ENCODE data around the gene ENTPD3.

Gene ENTPD3, protein sequence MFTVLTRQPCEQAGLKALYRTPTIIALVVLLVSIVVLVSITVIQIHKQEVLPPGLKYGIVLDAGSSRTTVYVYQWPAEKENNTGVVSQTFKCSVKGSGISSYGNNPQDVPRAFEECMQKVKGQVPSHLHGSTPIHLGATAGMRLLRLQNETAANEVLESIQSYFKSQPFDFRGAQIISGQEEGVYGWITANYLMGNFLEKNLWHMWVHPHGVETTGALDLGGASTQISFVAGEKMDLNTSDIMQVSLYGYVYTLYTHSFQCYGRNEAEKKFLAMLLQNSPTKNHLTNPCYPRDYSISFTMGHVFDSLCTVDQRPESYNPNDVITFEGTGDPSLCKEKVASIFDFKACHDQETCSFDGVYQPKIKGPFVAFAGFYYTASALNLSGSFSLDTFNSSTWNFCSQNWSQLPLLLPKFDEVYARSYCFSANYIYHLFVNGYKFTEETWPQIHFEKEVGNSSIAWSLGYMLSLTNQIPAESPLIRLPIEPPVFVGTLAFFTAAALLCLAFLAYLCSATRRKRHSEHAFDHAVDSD

GRCh38 chr3:40387001-40387894 is at the start of gene ENTPD3:
TSS of gene ENTPD3 (plus strand) at chr3:40387184. CDS start at chr3:40388058, 874 bp downstream.
- no peak for DNase-seq

DNA sequence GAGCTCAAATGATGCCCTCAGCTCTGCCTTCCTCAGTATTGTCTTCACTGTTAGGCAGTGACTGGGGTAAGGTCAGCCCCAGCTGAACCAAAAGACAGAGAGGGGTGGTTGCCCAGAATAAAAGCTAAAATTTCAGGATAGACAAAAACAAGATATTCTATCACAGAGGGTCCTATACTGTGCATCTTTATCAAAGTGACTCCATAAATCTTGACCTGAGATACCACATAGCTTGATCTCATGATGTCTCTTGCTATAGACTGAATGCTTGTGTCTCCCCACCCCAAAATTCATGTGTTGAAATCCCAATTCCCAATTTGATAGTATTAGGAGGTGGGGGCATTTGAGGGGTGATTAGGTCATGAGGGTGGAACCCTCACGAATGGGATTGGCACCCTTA is 47.1 kb upstream of the ENTPD3 start:
- no peak for DNase-seq

DNA sequence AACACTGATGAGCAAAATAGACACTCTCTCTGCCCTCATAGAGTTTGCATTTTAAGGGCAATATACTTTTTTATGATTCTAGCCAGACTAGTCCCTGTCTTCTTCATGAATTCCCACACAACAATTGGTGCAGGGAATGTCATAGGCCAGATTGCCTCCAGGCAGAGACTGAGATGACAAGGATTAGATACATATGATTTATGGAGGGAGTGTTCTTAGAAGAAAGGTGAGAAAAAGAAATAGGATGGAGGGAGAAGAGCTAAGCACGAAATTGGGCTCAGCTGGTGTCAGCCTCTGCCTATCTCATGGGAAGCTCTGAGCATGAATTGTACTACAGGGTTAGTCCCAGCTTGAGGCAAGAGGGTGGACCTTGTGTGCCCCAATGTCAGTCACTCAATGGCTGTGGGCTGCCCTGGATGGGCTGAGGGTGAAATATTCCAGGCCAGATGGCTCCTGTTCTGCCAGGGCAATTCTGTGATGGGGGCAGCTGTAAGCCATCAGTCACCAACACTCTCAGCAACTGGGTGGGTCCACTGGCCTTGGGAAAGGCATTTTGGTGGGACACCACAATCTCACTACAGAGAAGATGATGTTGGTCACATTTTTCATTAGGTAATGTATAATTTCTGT is 46.3 kb upstream of the ENTPD3 start:
- no peak for DNase-seq

DNA sequence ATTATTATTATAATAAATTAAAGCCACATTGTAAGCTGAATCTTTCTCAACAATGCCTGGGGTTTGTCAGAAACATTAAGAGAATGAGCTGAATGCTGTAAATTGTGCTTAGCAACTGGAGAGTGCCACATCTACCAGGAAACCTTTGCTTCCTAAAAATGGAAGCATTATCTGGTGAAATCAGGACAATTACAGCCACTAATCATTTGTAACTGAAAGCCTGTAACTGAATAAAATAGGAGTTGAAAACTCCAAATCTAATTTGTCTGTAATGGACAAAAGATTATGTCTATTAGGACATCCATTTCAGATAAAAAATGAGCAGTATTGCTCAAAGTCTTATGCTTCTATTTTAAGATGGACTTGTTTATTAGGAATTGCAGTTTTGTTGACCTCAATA is 45.3 kb upstream of the ENTPD3 start:
- DNase-seq: no peak

GRCh38 chr3:40350529-40350928 is 36.5 kb upstream of the ENTPD3 start:
- DNase-seq: no peak

DNA sequence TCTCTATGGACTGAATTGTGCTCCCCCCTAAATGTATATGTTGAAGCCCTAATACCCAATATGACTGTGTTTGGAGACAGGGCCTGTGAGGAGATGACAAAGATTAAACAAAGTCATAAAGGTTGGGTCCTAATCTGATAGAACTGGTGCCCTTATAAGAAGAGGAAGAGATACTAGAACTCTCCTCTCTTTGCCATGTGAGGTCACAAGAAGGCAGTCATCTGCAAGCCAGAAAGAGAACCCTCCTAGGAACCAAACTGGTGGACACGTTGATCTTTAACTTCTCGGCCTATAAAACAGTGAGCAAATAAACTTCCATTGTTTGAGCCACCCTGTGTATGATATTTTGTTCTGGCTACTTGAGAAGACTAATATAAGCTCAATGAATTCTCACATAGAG is 31.6 kb upstream of the ENTPD3 start:
- DNase-seq: no peak

GRCh38 chr3:40358454-40358853 is 28.5 kb upstream of the ENTPD3 start:
- DNase-seq: no peak

DNA sequence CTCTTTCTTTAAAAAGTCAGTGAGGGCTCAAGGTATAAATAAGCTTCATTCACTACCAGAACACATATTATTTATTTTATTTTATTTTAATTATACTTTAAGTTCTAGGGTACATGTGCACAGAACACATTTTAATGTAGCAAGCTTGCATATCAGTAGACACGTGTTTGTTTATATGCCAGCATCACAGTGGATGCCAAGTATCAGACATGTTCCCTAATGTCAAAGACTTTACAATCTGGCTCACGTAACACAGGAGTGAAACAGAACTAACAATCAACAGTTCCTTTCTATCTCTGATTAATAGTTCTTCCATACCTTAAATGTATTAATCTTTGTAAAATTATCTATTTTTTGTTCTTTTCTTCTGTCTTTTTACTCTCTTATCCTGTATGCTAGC is 23.3 kb upstream of the ENTPD3 start:
- DNase-seq: no peak

DNA sequence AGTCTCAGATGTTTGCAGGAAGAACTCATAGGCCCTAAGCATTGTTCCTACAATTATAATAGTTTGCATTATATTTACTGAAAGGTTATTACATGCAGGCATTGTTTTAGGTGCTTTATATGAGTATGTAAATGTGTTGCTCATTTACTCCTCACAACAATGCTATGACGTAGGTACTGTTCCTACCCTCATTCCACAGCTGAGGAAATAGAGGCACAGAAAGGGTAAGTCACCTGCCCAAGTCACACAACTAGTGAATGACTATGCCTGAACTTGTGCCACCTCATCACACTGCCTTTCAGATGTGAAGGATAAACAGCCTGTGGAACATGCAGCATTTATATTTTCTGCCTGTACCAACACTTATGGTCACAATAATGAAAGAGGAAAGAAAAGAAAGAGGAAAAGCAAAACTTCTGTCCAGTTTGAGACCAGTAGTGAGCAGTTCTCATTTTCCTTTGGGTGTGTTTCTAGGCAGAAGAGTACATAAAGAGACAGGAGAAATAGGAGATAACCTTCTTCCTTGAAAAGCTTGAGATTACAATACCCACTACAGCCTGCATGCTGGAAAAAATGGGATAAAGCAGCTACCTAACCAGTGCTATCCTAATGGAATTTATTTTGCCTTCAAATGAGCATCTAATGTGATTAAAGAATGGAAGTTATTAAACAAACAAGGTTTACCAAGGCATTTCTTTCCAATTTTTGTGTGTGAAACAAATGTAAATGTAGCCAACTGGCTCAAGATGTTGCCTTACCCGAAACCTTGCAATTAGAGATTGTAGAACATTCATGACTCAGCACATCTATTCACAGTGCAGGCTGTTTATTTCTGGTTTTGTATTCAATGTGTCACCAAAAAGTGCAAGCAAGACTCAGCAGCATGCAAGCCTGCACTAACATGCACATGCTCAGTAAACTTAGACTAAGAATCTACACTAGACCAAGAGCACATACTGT is 20.5 kb upstream of the ENTPD3 start:
- no peak for DNase-seq

GRCh38 chr3:40369716-40370115 is 17.3 kb upstream of the ENTPD3 start:
- no peak for DNase-seq

DNA sequence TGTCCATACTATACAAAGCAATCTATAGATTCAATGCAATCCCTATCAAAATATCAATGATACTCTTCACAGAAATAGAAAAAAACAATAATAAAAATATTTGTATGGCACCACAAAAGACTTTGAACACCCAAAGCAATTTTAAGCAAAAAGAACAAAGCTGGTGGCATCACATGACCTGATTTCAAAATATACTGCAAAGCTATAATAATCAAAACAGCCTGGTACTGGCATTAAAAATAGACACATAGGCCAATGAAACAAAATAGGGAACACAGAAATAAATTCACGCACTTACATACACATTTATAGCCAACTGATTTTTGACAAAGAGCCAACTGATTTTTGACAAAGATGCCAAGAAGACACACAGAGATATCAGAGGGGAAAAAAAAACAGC is 9.2 kb upstream of the ENTPD3 start:
- no peak for DNase-seq

- DNase-seq: no peak
These were observed 7.2 kb upstream of the ENTPD3 start for GRCh38 chr3:40379674-40380306.

- no peak for DNase-seq
These were observed 4.9 kb upstream of the ENTPD3 start for GRCh38 chr3:40381904-40382616.

DNA sequence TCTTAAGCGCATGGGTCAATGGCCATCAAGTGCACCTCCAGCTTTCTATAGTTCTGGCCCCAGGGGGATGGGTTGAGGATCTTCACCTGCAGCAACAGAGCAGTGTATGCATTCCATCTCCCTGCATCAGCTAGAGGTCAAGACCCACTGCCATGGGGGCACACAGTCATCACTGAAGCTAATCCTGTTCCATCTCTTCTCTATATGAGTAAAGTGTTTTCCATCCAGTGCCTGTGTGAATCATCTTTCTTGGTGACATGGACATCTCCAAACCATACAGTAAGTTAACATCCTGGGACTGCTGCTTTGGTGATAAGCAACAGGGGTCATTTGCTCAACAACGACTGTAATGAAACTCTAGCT is 4.4 kb upstream of the ENTPD3 start:
- DNase-seq: no peak

DNA sequence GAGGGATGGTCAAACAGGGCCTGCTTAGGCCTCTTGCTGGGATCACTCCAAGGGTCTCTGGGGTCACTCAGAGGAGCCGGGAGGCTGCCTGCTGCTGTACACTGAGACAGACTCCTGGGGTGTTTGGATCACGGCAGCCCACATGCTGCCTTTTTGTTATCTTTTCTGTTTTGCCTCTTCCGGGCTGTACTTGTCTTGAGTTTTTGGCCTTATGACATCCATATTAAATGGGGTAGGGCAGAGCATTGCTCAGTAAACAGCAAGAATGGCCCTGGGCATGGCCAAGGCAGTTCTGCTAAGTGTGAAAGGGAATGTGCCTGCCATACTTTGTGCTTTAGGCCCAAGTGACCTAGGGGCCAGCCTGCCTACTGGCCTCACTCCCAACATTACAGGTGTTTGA is 771 bp upstream of the ENTPD3 start:
- DNase-seq: no peak

DNA sequence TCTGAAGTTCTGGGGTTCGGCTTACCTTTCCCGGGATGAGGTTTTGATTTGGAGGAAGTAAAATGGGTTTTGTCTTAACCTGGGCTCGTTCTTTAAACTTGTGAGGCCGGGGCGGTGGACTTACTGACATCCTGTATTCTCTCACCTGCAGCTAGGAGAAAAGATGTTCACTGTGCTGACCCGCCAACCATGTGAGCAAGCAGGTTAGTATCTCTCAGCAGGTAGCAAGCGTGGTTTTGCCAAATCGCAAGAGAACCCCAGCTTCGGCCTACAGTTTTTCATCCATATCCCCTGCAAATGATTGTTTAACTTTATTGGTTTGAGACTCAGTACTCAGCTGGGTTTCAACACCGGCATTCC is 891 bp downstream of the ENTPD3 start:
- no peak for DNase-seq

- no peak for DNase-seq
These were observed 9.4 kb downstream of the ENTPD3 start for GRCh38 chr3:40396406-40396805.

DNA sequence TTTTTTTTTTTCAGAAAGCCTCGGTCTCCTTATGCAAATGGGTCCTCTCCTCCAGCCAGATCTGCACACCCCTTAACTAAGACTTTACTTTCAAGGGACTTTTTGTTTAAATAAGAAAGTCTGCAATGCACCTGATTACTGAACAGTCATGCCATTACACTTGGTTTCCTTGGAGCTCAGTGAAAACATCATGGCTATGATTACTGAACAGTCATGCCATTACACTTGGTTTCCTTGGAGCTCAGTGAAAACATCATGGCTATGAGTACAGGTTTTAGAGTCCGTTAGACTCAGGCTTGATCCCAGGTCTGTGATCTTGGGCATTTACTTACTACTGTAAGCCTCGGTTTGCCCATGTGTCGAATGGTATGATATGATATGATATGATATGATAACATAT is 10.1 kb downstream of the ENTPD3 start:
- no peak for DNase-seq

GRCh38 chr3:40397912-40398311 is 10.9 kb downstream of the ENTPD3 start:
- DNase-seq: no peak

DNA sequence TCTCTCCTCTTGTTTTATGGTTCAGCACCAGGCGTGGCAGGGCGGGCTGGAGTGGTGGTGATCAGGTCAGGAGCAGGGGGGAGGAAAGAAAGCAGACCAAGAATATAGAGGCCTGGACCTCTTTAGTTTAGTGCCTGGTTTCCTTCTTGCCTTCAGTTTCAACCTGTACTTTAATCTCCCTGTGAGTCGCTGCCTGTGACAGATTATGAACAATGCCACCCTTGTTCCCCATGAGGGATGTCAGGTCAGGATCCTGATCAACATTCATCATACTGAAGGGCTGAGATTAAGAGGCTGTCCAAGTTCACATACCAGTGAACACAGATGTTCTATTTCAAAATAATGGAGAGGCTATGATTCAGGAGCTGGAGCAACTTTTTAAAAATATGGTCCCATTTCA is 11.4 kb downstream of the ENTPD3 start:
- no peak for DNase-seq

DNA sequence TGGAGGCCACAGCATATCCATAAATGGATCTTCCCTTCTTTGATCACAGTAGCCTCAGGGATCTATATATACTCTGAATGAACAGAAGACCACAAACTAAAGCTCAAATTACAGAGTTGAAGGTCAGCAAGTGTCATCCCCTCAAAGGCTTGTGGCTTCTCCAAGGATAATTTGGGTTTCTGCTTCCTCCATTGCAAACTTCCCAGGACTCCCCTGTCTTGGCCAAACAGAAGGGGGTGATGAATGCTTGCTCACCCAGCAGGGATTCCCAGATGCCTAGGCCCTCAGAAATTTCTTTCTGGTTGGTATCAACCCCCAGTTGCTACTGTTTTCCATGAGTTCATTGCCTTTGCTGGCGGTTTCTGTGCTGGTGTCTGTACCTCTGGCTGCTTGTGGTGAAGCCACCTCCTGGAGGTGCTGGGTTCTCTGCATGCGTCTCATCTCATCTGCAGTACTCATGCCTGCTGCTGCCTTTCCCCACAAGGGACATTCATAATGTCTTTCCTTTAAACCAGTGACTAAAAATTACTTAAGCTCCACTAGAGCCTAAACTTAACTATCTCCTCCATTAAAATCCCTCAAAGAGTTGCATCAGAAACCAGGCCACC is 17.7 kb downstream of the ENTPD3 start:
- DNase-seq: no peak

Data from bone marrow (tissue), 2 donors.